Hippocampal formation (tissue), 2 donors: ENCODE measurements around the gene PRAMEF7.
"Not testable (repeated sequence)": the region's sequence is repeated elsewhere in the genome, so short reads cannot be mapped to it uniquely, and the experiment has no call there.

Experiments used
- DNase-seq, 2 donors: peaks; one replicate each; lab custom pipeline; 2025; lab: John Stamatoyannopoulos, UW

PRAMEF7 gene

DNA sequence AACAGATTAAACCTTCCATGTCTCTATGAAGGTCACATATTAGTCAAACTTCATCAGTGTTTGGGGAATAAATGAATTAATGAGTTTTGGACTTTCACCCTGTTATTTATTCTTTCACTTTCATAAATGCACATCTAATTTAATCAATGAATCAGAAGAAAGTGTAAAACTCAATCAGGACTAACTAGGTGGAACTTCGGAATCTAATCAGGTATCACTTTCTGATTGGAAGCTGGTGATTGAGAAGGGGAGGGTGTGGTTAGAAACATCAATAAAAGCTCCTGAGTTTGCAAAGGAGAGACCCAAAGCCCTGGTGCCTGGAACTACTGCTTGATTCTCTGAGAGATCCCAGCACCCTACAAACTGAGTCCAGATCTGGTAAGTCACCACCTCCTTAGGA is at the start of gene PRAMEF7:
Gene PRAMEF7, plus strand, starts transcription at position 301 of the 400 bp plus-strand sequence. CDS start 1,083 bp downstream, outside the sequence.
- DNase-seq, result not testable (repeated sequence)

DNA sequence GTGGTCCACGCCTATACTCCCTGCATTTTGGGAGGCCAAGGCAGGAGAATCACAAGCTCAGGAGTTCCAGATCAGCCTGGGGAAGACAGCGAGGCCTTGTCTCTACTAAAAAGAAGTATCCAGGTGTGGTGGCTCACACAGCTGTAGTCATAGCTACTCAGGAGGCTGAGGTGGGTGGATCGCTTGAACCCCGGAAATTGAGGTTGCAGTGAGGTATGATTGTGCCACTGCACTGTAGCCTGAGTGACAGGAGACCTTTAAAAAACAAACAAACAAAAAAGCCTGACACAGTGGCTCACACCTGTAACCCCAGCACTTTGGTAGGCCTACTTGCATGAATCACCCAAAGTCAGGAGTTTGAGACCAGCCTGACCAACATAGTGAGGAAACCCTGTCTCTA is 38.0 kb upstream of the PRAMEF7 start:
- not testable (repeated sequence) for DNase-seq

GRCh38 chr1:12886101-12886500 is 30.3 kb upstream of the PRAMEF7 start, which contains the start of gene PRAMEF4:
PRAMEF4 (minus strand) TSS chr1:12886201; CDS start chr1:12883394, 2,807 bp downstream.
- DNase-seq, result not testable (repeated sequence)

DNA sequence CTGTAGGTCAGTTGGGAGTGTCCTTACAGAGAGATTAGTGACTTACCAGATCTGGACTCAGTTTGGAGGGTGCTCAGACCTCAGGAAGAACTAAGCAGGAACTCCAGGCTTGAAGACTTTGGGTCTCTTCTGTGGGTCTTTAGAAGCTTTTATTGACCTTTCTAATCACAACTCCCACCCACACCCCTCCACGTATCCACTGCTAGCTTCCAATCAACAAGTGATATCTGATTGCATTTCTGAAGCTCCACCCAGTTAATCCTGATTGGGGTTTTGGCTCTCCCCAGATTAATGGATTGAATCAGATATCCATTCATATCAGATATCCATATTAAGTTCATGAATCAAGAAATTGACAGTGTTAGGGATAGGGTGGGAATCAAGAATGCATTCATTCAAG is 18.2 kb upstream of the PRAMEF7 start, which contains the start of gene PRAMEF10:
Gene PRAMEF10, minus strand, starts transcription at position 101 of the 400 bp plus-strand sequence. CDS start 2,423 bp downstream, outside the sequence.
- DNase-seq, result not testable (repeated sequence)

DNA sequence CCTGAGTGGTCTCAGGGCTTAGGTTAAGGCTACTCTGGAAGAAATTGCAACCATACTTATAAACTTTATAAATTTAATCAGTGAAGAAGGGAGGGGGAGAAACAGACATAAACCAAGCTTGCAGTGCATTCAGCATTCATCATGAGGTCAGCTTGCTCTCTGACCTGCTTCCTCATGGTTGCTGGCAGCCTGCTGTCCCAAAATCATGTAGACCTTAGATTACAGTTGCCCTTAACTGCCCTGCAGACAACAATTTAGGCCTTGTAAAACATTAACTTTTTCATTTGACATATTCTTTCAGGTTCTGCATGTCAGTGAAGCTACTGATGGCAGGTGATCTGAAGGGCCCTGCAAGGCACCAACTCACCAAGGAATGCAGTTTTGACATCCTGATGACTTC is 17.2 kb upstream of the PRAMEF7 start:
- not testable (repeated sequence) for DNase-seq

- DNase-seq, result not testable (repeated sequence)
These were observed 12.4 kb upstream of the PRAMEF7 start for GRCh38 chr1:12903793-12904572.

DNA sequence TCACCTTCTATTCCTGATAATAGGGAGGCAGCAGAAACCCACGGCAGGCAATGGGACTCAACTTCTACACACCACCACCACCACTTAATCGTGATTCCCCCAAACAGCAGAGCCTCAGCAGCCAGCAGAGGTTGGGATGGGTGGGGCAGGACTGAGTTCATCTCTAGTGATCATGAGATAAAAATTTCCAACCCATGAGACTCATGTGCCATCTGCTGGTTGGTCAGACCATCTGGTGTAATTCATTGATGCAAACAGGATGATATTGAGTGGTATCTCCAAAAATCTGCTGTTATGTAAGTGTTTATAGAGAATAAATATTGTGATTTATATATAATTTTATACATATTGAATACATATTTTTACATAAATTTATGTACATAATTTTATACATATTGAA is 5.3 kb downstream of the PRAMEF7 start:
- DNase-seq, result not testable (repeated sequence)

DNA sequence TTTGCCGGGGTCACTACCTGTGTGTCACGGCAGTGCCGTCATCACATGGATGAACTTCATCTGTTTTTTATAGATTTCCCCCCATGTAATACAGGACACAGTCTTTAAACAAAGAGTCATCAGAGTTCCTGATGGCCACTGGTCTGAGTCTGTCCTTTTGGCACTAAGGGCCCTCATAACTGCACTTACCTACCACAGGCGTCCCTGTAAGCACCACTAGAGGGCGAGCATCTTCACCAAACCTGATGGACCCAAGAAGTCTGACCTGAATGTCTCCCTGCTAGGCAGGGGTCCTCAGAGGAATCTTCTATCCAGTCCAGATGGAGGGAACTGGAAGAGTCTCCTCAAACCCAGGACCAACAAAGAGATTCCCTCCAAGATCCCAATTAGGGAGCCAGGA is 8.0 kb downstream of the PRAMEF7 start:
- not testable (repeated sequence) for DNase-seq

- not testable (repeated sequence) for DNase-seq
These were observed 31.1 kb downstream of the PRAMEF7 start, which contains the start of gene PRAMEF6 for GRCh38 chr1:12947480-12947879. PRAMEF6 (minus strand) TSS chr1:12947580; CDS start chr1:12942518, 5,062 bp downstream.
